Measurements from ENCODE around the gene NTM.

NTM gene

GRCh38 chr11:131572423-131572822, 202.0 kb downstream of the NTM start:
- no peak for DNase-seq

- DNase-seq: peak; percentile 80
These were observed 209.5 kb downstream of the NTM start for GRCh38 chr11:131579932-131580387.

GRCh38 chr11:131580476-131580875, 210.1 kb downstream of the NTM start:
- no peak for DNase-seq

GRCh38 chr11:131581046-131581445, 210.6 kb downstream of the NTM start:
- DNase-seq: peak; percentile 12

GRCh38 chr11:131582021-131582525, 211.7 kb downstream of the NTM start:
- DNase-seq: no peak

GRCh38 chr11:131583421-131583820, 213.0 kb downstream of the NTM start:
- no peak for DNase-seq

- DNase-seq: no peak
These were observed 213.5 kb downstream of the NTM start for GRCh38 chr11:131583938-131584337.

- DNase-seq: peak; percentile 68
These were observed 214.6 kb downstream of the NTM start for GRCh38 chr11:131584785-131585592.

GRCh38 chr11:131588057-131588456, 217.6 kb downstream of the NTM start:
- DNase-seq: no peak

GRCh38 chr11:131591051-131591461, 220.6 kb downstream of the NTM start:
- no peak for DNase-seq

GRCh38 chr11:131592152-131592551, 221.7 kb downstream of the NTM start:
- DNase-seq: no peak

GRCh38 chr11:131592734-131593133, 222.3 kb downstream of the NTM start:
- DNase-seq: no peak

- DNase-seq: no peak
These were observed 222.9 kb downstream of the NTM start for GRCh38 chr11:131593301-131593700.

GRCh38 chr11:131595797-131596196, 225.4 kb downstream of the NTM start:
- no peak for DNase-seq

GRCh38 chr11:131597890-131598289, 227.5 kb downstream of the NTM start:
- no peak for DNase-seq

- DNase-seq: no peak
These were observed 227.9 kb downstream of the NTM start for GRCh38 chr11:131598305-131598704.

- DNase-seq: no peak
These were observed 228.9 kb downstream of the NTM start for GRCh38 chr11:131599285-131599684.

- DNase-seq: no peak
These were observed 230.2 kb downstream of the NTM start for GRCh38 chr11:131600628-131601027.

GRCh38 chr11:131601586-131601985, 231.2 kb downstream of the NTM start:
- DNase-seq: no peak

GRCh38 chr11:131602431-131602830, 232.0 kb downstream of the NTM start:
- DNase-seq: no peak

- peak; percentile 49 for DNase-seq
These were observed 236.5 kb downstream of the NTM start for GRCh38 chr11:131606811-131607335.

GRCh38 chr11:131609337-131609736, 238.9 kb downstream of the NTM start:
- DNase-seq: peak; percentile 30

GRCh38 chr11:131609921-131610320, 239.5 kb downstream of the NTM start:
- no peak for DNase-seq

- no peak for DNase-seq
These were observed 240.9 kb downstream of the NTM start for GRCh38 chr11:131611322-131611721.

Data from hematopoietic multipotent progenitor cell treated with erythropoietin and hydrocortisone succinate and interleukin-3 and kit ligand, for 4 days (in vitro differentiated cells).